D341Med (cell line): ENCODE measurements around the gene ERC2.
"Not testable (repeated sequence)": the region's sequence is repeated elsewhere in the genome, so short reads cannot be mapped to it uniquely, and the experiment has no call there.

ENCODE experiments used
- DNase-seq: peaks from one replicate; pipeline ENCODE4 v3.0.0; 2012; ENCODE audit warnings: low spot score

The ERC2 gene

GRCh38 chr3:56119575-56120349 is 348.5 kb downstream of the ERC2 start:
- DNase-seq = no peak

GRCh38 chr3:56118968-56119367 is 349.3 kb downstream of the ERC2 start:
- DNase-seq = no peak

DNA sequence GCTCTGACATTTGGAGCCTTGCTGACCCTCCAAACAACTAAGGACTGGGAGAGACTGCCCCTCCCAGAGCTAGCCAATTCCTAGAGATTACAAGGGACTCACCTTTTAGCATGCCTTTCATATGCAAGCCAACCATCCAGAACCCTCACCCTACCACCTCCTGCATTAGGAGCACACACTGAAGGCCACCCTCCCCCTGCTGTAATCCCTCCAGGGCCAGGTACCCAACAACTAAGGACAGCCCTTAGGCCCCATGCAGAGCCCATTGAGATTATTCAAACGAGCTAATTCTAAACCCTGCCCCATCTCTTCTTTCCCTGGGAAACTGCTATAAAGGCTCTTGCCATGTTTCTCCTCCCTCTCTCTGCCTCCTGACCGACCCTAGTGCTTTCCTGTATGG is 352.6 kb downstream of the ERC2 start:
- DNase-seq = no peak

DNA sequence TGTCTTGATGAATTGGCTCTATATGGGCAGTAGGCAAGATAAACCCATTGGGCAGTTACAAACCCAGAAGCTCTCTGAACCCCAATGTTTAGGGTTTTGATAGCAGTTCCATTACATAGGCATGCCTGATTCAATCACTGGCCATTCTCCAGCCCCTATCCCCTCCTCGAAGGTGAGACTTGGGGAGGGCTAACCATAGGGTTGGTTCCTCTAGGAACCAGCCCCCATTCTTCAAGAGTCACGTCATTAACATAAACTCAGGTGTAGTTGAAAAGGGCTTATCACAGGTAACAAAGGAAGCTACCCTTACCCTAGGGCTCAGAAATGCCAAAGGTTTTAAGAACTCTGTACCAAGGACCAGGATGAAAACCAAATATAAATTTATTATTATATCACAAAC is 353.1 kb downstream of the ERC2 start:
- no peak for DNase-seq

GRCh38 chr3:56113908-56114307 is 354.4 kb downstream of the ERC2 start:
- no peak for DNase-seq

DNA sequence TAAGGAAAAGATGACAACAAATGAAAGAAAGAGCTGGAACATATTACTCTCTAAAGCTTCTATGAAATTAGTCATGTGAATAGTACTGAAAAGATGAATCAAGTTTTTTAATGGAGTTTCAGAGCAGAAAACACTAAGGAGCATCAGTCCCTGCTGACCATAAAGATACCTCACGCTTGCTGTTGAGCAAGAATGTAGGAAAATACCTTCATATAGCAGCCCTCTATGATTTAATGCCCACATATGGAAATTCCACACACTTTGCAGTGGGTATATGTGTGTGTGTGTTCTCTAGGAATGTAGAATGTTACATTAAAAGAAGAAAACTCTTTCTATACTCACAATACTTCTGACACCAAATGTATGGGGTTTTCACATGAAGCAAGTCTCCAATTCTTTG is 355.0 kb downstream of the ERC2 start:
- no peak for DNase-seq

GRCh38 chr3:56111606-56112304 is 356.5 kb downstream of the ERC2 start:
- DNase-seq = no peak

DNA sequence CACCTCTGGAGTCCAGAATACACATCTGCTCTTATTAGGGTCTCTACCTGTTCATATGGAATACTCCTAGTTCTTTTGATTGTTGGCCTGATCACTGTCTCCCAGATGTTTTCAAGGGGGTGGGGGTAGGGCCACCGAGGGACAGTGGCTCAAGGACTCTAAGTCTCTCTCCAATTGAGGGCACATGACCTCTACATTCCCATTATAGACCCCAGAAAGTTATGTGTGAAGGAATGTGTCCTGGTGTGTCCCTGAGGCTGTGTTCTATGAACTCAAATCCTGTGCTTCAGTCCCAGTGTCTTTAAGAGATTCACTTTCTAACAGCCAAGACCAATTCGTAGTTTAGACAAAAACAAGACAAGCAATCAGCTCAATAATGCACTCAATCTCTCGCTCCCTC is 357.4 kb downstream of the ERC2 start:
- no peak for DNase-seq

- no peak for DNase-seq
Measured at GRCh38 chr3:56107157-56107556, 361.1 kb downstream of the ERC2 start.

DNA sequence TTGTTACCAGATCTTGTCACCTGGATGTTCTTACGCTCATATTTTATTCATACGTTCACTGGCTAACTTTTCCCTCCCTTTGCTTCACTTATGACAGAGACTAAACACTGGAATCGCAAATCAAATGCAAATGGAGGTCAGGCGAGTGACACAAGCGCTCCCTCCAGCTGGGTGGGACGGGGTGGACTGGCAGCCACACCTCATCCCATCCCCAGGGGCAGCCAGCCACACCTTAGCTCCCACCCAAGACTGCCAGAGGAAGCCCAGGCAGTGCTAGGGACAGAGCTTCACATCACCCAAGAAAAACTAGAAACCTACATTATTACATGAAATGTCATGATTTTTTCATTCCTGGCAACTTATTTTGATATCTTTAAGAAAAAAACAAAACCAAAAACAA is 366.2 kb downstream of the ERC2 start:
- DNase-seq = no peak

GRCh38 chr3:56101576-56101975 is 366.7 kb downstream of the ERC2 start:
- DNase-seq = no peak

- DNase-seq = no peak
Measured at GRCh38 chr3:56096999-56097398, 371.3 kb downstream of the ERC2 start.

GRCh38 chr3:56094170-56094569 is 374.1 kb downstream of the ERC2 start:
- no peak for DNase-seq

DNA sequence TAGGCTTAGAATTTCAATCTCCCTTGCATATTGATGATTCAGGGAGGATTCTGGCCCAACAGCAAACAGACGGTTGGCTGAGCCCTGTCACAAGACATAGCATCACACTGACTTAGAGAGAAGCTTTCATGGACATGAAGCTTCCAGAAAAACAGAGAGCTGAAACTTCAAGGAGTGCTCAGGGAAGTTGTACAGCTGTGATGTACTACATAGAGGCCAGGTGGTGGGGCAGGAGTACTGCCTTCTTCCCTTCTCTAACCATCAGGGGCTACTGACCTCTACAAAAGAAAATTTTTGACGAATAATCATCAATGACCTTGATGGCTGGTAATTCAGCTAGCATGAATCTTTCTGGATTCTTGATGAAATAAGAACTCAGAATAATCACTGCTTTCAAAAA is 378.5 kb downstream of the ERC2 start:
- DNase-seq = no peak

DNA sequence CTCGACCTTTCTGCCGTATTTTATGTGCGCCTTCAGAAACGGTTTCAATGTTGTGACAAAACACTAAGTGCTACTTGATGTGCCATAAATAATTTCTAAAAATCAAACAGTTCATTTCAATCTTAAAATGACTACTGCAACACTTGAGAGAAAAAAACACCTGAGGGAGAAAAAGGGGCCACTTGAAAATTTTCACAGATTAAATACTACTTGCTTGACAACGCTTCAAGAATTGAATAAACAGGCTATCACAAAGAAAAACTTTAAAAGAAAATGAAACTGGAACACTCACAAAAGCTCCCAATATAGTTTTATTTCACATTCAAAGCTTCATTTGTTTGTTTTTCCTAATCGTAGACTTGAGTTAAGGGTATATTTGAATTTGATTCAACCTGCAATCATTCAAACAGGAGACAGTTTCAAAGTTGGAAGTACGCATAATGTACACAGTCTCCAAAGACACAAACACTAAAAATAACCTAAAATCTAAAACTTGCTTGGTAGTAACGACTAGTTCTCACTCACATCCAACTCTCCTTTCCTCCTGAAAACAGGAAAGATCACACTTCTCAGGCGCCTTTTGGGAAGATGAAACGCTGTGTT is 380.7 kb downstream of the ERC2 start:
- DNase-seq = no peak

DNA sequence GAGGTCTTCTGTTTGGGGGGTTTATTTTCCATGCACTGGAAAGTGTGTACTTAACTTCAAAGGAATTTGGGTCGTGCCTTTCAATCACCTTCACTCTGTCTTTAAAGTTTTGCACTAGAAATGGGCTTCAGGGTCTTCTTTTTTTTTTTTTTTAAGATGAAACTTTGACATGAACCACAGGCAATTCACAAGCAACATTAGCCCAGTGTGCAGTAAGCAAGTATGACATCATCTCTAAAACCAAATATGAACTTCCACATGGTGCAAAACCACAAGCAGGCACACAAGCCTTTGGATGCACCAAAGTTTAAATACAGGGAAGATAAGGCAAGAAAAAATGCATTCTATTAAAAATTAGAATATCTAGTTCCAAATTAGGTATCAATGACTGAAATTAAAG is 381.9 kb downstream of the ERC2 start:
- DNase-seq = no peak

DNA sequence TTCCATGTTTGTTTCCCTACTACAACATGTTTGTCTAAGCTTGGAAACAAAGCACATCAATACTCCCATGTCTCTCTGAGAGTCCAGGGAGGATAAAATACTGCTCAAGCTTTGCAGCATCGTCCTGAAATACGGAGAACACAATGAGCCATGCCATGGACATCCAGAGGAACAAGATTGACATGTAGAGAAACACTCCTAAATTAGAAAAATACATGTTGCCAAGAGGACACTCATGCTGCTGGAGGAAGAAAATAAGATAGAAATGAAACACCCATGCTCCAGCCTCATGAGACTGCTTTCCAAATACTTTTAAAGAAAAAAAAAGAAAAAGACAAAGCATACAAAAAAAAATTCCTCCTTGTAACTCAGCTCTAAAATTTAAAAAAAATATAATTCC is 387.0 kb downstream of the ERC2 start:
- DNase-seq = no peak

DNA sequence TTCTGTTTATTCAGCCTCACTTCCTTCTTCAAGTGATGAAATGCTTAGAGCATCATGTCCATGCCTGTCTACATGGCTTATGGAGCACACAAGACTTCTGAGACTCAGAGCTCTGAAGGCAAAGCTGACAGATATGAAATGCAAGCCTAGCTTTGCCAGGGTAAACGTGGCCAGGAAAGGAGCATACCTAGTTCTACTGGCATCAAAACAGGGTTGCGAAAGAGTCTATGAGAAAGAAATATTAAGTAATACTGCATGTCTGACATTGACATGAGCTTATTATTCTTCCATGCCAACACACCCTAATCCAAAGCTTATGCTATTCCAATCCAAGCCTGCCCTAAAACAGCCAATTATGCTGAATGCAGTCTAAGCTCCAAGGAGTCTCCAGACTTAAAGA is 391.5 kb downstream of the ERC2 start:
- no peak for DNase-seq

GRCh38 chr3:56075089-56075488 is 393.2 kb downstream of the ERC2 start:
- no peak for DNase-seq

DNA sequence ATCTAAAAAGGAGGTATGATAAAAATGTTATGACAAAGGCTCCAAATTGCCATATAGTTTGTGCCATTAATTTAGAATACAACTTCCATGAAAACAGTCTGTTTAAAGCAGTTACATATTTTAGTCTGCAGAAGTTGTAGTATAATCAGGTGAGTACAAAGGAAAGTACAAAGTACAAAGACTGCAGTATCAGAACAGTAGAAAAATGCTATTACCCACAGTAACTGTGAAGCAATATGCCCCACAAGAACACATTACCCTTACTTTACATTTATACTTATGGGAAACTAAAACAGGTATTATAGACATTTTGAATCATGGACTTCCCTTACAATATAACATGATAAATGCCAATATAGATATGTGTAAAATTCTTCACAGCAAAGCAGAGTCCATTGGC is 398.5 kb downstream of the ERC2 start:
- no peak for DNase-seq

DNA sequence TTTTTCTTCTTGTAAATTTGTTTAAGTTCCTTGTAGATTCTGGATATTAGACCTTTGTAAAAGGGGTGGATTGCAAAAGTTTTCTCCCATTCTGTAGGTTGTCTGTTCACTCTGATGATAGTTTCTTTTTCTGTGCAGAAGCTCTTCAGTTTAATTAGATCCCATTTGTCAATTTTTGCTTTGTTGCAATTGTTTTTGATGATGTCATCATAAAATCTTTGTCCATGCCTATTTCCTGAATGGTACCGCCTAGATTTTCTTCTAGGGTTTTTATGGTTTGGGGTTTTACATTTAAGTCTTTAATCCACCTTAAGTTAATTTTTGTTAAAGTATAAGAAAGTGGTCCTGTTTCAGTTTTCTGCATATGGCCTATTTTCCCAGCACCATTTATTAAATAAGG is 401.9 kb downstream of the ERC2 start:
- DNase-seq = not testable (repeated sequence)

DNA sequence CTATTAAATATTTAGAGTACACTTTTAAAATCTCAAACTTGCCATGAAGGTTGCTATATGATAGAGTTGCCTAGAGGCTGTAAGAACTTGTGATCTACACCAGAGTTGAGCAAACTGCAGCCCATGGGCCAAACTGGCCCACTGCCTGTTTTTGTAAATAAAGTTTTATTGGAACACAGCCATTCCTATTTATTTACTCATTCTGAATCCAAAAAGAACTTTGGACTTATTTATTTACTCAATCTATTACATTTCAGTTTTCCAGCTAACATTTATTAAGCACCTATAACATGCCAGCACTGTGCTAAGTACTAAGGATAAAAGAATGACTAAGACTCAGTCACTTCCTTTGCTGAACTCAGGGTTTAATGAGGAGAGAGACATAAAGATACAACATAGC is 403.6 kb downstream of the ERC2 start:
- DNase-seq = no peak

DNA sequence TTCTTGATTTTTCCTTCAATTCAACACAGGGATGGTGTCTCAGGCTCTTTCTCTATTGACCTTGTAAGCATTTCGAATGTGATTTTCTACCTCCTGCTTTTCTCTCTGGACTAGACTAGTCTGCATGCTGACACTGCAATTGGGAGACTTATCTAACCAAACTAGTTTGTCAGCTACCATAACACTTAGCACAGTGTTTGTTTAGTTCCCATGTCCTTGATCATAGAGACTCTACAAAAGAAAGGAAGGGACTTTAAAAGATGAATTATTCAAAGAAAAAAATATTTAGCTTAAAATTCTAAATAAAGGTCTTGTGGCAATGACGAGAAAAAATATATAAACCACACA is 407.0 kb downstream of the ERC2 start:
- no peak for DNase-seq
